Inflammatory macrophage treated with lipopolysaccharide for 4 hours (primary cell): Measurements from ENCODE around the gene GCSAML.
A peak's percentile ranks its signal among the peaks of the same experiment; 100 is the strongest.
"Not testable (repeated sequence)": the region's sequence is repeated elsewhere in the genome, so short reads cannot be mapped to it uniquely, and the experiment has no call there.

Experiments
- DNase-seq: peaks from one replicate; pipeline ENCODE4 v3.0.0-alpha.2; 2020

The GCSAML gene

DNA sequence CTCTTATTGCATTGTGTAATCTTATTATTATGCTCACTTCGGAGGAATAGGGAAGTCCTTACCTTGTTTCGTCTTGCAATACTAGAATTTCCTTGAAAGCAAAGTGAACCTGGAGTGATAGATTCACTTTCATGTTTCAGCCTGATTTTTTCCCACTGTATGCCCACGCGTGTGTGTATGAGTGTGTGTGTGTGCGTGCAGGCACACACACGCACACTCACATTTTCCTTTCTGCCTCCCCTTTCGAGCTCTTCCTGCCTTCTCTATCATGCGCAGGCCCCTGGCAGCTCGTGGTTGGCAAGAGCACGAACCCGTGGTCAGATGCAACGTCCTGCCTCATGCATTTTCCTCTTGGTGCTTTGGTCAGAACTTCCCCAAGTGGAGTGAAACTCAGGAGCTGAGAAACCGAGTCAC is at the start of gene GCSAML:
Gene GCSAML (plus strand): TSS at position 366 of the 414 bp plus-strand sequence. CDS start 58 bp downstream, outside the sequence.
- DNase-seq = peak; percentile 67

DNA sequence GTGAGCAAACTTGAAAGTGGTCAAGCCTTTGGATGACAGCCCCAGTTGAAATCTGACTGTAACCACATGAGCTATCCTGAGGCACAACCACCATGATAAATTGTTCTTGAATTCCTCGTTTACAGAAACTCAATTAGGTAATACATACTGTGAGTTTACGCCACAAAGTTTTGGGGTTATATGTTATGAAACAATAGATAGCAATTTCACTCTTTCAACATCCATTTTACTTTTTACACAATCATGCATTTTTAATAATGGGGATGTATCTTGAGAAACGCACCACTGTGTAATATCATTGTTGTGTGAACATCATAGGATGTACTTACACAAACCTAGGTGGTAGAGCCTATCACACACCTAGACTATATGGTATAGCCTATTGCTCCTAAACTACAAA is 48.1 kb upstream of the GCSAML start:
- DNase-seq = peak; percentile 86

DNA sequence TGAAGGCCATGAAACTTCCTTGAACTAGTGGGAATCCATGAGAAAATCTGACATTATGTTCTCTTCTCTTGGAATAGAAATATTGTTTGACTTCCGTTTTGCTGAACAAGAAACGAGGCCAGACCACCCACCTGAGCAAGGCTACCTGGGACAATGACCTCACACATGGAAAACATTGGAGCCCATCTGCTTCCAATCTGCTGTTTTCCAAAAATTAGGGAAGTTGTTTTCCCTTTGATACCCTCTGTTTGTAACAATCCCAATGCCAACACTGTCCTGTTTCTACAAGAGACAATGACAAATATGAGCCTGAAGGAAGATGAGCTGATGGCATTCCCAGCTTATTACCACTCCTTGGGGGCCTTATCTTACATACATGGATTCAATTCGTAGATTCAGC is 42.1 kb upstream of the GCSAML start:
- DNase-seq = no peak

DNA sequence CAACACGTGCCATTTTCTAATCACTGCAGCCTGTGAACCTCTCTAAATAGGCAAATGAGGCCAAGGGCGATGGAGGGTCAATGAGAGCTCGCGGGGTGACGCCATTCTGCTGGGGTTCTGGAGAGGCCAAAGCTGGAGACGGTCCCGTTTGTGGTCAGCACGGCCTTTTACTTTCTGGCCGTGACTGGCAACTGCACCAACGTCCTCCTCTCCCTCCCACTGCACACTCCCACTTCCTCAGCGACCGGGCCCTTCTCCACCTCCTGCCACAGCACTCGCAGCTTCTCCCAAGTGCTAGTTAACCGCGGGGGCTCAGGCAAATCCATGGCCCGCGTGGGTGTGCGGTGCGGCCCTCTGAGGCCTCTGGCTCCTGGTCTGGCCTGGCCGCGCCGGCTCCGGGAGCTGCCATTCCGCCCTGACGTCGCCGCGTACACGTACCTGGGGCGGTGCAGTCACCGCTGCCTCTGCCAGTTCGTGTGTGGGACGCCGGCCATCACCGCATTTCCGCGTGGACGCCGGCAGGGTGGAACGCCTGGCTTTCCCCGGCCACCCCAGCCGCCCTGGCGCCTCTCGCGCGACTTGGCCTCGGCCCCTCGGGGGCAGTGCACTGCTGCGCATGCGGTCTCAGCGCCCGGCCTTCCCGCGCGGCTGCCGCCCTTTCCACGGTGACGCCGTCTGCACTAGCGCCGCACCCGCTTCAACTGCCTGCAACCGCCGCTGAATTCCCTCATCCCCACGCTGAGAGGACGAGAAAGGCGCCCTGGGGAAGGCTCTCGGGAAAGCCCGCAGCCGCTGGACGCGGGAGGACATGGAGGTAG is 30.9 kb upstream of the GCSAML start:
- DNase-seq = no peak

DNA sequence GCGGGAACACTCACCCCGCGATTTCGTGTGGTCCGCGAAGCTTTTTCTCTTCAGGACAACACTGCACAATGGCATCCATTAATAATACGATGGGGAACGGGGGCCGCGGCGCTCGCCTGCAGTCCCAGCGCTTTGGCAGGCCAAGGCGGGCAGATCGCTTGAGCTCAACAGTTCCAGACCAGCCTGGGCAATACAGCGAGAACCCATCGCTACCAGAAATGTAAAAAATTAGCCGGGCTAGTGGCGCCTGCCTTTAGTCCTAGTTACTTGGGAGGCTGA is 30.4 kb upstream of the GCSAML start:
- no peak for DNase-seq

DNA sequence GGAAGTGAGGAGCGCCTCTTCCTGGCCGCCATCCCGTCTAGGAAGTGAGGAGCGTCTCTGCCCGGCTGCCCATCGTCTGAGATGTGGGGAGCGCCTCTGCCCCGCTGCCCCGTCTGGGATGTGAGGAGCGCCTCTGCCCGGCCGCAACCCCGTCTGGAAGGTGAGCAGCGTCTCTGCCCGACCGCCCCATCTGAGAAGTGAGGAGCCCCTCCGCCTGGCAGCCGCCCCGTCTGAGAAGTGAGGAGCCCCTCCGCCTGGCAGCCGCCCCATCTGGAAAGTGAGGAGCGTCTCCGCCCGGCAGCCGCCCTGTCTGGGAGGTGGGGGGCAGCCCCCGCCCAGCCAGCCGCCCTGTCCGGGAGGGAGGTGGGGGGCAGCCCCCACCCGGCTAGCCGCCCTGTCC is 27.0 kb upstream of the GCSAML start:
- DNase-seq = not testable (repeated sequence)

DNA sequence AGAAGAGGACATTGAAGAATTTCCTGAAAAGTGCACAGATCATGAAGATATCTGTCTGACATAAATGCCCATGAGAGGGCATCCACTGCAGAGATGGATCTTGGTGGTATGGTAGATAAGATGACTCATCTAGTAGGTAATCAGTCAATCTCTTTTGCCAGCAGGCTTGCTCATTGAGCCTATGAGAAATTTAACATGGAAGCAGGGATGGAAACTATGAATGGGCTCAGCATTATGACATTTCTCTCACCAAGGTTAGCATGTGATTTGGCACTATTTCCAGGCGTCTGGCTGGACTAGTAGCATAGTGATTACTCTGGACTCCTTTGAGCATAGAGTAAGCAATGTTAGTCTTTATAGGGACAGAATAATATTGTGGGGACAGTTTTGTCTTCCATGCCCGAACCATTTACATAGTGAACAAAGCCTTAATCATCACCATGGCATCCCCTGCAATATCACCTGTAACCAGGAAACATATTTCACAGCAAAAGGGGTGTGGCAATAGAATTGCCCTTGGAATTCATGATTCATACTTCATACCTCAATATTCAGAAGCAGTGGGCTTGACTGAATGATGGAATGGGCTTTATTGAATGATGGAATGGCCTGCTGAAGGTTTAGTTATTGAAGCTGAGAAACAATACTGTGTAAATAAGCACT is 20.0 kb upstream of the GCSAML start:
- DNase-seq = peak; percentile 10

DNA sequence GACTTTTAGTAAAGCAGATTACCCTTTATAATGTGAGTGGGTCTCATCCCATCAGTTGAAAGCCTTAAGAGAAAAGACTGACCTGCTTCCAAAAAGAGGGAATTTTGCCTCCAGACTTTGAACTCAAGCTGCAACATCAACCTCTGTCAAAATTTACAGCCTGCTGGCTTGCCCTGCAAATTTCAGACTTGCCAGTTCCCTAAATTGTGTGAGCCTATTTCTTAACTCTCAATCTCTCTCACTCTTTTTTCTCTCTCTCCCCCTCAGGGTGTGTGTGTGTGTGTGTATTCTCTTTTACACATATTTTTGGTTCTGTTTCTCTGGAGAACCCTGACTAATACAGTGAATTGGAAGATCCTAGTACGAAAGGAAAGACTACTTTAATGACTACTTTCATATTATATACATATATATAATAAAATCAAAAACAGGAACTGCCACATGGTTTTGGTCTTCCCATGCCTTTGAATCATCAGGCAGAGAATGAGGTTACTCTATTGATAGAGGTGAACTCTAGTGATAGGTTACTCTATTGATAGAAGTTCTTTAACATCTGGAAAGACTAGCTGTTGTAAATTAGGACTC is 19.1 kb upstream of the GCSAML start:
- DNase-seq = peak; percentile 64

DNA sequence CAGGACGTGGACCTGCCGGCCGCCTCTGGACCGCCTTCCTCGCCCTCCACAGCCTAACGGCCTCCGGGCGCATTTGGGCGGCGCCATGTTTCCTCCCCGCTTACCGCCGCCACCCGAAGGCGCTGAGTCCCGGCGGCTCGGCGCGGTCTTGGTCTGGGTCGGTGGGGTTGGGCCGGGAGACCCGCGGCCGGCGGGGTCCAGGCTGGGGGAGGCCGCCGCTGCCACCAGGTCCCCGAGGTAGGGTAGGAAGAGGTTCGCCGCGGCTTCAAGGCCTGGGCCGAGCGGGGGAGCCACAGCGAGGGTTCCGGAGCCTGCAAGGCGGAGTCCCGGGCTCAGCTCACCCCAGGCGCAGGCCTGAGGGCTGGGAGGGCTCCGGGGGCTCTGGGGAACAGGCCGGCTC is 18.1 kb upstream of the GCSAML start:
- no peak for DNase-seq

DNA sequence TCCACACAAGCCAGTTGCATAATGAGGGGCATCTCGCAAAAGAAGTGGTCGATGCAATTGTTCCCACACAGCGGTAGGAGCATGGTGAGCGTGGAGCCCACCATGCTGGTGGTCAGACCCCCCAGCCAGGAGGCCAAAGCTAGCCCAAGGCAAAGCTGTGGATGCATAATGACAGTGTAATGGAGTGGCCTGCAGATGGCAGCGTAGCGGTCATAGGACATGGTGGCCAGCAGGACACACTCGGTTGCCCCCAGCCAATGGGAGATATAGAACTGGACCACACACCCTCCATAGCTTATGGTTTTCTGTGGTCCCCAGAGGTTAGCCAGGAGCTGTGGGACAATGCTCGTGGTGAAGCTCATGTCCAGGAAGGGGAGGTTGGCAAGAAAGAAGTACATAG is 17.0 kb upstream of the GCSAML start:
- DNase-seq = peak; percentile 18

DNA sequence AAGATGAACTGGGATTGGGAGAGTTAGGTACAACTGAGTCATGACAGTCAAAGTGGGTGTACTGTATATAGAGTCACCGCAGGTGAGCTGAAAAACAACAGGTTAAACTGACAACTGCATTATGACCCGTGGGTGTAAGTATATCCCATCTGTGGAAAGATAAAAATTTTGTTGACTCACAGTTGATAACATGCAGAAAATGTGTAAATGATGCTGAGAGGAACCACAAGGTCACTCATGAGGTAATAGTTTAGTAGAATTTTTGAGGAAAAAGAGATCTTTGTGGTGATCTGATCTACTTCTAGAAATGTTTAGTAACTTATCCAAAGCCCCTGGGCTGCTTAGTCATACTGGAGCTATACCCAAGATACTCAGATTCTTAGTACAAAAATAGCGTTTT is 13.5 kb upstream of the GCSAML start:
- no peak for DNase-seq

DNA sequence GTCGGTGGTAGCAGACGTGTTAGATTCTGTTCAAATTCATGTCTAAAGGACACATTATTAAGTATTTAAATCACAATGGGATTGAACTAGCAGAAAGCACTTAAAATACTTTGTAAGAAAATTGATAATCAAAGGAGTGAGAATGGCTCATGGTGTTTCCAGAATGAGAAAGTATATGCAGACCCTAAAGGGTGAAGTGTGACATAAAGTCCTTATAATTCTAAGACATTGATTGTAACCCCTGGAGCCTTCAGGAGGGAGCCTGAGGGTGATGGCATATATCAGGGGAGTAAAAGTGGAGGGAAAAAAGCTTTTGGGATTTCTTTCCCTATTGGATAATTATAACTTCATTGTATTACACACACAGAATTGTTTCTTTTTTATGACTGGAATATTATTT is 12.6 kb upstream of the GCSAML start, which contains the start of gene OR2C3:
Gene OR2C3 (minus strand): TSS at position 101 of the 400 bp plus-strand sequence. CDS start 3,929 bp downstream, outside the sequence.
- DNase-seq = no peak

DNA sequence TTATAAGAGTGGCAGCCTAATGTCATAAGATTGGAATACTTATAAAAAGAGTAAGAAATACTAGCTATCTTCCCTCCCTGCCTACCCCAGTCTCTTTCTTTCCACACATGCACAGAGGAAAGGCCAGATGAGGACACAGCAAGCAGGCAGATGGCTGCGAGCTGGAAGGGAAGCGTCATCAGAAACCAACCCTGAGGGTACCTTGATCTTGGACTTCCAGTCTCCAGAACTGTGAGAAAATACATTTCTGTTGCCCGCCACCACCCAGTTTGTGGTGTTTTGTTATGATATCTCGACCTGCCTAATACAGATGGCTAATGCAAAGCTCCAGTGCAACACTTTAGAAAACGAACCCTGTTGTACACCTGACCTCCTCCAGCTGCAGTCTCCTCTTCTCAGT is 10.4 kb upstream of the GCSAML start:
- DNase-seq = no peak

DNA sequence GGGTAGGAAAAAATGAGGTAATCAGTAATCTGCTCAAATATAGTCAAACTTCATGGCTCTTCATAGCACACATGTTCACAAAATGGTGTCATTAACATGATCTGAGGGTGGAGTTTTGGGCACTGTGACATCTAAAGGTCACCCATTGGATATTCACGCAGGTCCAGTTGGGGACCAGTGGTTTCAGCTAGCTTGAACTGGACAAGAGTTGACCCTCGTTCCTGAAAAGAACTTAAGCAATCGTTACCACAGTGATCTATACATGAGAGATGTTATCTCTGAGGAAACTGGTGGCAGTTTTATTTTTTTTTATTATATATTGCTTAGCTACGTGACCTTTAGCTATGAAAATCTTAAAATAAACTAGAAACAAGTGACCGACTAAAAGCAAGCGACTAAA is 9.7 kb upstream of the GCSAML start:
- DNase-seq = no peak

DNA sequence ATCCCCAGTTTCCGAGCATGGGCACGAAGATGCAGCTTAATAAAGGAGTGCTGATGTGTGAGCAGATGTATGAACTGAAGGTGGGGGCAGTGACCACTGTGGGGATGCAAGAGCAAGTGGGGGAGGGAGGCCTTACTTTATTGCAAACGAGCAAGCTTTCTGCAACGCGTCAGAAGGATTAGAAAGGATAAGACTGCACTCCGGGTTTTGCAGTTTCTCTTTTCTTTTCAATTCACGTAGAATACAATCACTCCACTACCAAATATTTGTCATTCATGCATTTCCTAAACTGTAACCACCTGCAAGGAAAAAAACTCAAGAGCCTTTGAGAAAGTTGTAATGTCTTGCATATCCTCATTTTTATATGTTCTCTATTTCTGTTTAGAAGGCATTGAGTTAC is 8.4 kb upstream of the GCSAML start:
- DNase-seq = no peak

DNA sequence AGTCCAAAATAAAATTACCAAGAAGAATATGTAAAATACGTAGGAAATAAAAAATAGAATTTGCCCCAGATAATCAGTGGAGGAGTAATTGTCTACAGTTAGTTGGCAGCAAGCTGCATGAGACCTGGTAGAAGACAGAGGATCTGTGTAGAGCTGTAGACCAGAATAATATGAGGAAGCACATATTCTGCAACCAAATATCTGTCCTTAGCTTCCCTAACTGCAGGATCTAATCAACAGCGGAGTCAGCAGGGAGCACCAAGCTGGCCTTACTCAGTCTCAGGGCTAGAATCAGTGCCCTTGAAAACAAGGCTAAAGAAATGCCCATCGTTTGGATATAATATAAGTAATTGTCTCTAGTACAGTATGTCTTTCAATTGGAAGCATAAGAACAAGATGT is 6.1 kb upstream of the GCSAML start:
- DNase-seq = no peak

DNA sequence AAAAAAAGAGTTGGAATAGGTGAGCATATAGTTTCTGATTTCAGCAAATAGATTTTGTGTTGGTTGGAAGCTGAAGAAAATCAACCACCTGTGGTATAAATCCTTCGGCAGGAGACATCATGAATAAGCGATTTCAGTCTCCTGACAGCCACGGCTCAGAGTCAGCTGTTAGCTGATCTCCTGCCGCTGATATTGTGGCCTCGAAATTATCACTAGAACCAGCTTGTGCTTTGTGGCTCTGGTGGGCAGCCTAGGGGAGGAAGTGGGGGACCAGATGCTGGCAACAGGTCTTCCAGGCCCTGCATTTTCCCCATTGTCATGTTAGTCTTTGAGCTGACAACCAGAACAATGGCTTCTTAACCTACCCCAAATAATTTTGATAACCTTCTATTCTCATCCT is 842 bp upstream of the GCSAML start:
- DNase-seq = no peak

DNA sequence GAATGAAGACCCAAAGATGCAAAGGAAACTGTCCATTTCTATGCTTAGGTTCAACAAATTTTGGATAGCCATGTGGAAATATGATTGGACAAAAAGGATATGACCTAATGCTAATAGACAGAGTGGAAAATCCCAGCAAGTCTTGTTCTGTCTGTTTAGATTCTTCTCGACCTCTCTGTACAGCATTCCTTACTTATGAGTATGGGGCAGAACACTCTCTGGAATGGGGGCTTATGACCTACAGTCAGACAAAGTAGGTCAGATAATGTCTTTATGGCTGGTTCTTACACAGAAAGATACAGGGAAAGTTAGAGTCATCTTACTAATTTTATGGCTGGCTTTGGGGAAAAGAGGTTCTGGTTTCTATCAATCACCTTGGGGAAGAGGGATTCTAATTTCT is 2.8 kb downstream of the GCSAML start:
- DNase-seq = no peak

DNA sequence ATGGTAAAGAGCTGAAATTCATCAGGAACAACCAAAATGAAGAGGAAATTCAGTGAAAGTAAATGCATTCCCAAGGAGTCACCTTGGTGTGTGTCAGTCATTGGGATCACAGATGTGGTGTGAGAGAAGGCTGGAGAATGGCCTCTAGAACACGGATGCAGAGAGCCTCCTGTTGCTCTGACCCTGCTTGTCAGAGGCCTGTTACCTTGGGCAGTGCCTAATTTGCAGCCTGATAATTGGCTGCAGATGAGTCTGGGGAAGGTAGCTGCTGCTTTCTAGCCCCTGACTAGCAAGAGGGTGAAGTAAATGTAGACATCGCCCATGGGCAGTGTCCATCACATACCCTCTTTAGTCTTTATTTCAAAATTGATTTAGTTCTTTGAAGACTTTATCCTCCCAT is 3.3 kb downstream of the GCSAML start:
- no peak for DNase-seq

DNA sequence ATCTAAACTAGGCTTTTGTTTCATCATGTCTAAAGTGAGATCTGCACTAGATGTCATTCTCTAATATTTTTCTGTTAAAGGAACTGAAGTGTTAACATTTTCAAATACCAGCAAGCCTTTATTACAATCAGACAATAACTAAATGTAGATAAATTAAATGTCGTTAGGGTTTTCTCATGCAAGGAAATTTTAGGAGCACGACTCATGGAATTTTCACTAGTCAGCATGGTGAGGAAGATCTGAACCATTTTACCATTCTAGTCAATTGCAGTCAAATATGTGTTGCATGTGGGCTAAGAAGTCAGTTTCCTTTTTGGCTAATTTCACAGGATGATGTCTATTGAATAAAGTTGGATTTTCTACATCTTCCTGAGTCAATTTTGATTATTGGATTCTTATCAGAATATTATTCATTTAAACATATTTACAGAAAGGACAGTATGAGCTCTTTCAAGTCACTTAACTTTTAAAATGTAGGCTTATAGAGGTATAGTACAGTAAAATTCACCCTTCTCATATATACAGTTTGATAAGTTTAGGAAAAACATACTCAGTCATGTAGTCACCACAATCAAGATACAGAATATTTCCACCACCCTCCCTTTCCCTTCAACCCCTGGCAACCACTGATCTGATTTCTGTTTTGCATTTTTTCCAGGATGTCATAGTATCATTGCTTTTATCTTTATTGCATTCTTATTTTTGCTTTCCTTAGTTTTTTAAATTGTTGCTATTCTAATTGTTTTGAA is 9.2 kb downstream of the GCSAML start:
- no peak for DNase-seq

DNA sequence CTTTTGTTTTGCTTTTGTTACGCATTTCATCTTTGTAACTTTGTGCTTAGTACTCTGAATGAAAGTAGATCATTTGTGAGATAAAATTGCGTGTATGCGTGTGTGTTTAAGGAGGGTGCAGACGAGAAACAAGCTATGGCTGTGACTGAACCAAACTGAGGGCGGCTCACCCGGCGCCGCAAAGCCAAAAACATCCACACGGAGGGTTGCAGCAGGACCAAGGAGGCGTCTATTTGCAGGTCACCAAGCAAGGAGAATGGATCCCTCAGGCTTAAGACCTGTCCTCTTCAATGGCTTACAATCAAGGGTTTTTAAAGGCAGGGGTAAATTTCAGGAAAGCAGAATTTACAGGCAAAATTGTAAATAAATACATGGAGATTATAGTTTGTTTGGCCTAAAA is 12.8 kb downstream of the GCSAML start:
- DNase-seq = no peak

DNA sequence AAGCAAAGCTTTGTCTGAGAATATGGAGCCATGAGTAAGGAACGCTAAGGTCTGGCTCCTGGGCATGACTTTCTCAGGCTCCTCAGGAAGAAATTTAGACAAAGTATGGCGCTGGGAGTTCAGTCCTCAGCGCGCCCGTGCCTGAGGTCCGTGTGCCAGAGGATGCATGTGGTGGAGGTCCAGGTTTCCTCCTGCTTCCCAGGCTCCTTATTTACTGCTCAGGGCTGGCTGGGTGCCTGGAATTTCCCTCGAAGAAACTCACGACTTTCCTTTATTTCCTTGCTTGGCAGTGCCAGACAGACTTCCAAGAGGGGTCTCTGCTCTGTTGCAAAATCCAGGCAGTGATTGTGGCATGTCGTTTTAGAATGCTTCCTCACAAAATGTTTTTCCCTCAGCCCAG is 13.3 kb downstream of the GCSAML start:
- no peak for DNase-seq

DNA sequence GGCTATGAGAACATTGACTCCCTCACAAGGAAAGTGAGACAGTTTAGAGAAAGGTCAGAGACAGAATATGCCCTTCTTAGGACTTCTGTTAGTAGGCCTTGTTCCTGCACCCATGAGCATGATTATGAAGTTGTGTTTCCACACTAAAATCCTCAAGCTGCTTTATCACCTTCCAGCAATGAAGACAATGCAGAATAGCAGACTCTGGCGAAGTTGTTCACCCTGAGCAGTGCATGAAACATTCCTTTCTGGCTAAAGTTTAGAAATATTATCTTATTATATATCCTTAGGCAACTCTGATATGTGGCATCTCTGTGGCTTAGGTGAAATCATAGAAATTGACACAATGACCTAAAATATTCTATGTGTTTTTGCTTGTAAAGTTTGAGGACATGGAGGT is 25.3 kb downstream of the GCSAML start:
- no peak for DNase-seq

DNA sequence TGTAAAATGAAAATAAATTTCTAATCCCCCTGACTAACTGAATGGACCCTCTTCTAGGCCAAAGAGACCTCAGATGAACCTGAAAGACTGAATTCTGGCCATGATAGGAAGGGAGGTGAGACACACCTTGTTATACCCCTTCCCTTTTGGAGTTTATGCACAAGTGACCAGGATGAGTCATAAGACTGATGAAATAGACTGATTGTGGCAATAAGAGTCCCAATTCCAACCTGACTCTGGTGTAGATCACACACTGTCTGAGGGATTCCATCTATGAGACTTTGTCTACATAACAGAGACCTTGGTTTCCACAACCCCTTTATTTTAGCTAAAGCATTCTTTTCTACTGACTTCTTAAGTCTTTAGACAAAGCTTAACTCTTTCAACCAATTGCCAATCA is 25.7 kb downstream of the GCSAML start:
- peak; percentile 4 for DNase-seq
